Stimulated activated CD4-positive, alpha-beta T cell treated with anti-CD3 and anti-CD28 coated beads, Interleukin-15, amount 100 ng/mL, for 24 hours (primary cell): ENCODE measurements around the gene PHACTR3.

Source experiments
- DNase-seq: peaks from one replicate; pipeline ENCODE4 v3.0.0-alpha.2; 2020

Gene PHACTR3

GRCh38 chr20:59782986-59783640, 178.8 kb downstream of the PHACTR3 start:
- peak; percentile 61 for DNase-seq

GRCh38 chr20:59783641-59784010, 179.3 kb downstream of the PHACTR3 start:
- DNase-seq: no peak

DNA sequence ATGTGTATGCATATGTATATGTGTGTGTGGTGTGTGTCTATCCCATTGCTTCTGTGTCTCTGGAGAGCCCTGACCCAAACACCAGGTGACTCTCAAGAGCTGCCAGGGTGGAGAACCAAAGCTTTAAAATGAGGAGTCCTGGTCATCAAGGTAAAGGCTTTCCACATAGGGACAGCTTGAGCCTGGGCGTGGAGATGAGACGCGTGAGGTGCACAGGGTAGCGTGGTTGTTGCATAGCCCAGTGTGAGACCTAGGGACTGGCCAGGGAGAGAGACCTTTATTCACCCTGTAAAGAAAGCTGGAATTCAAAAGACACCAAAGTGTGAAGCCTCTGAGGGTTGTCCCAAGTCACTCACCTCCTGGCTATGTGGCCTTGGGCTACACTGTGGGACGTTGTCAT, 180.0 kb downstream of the PHACTR3 start:
- DNase-seq: no peak

DNA sequence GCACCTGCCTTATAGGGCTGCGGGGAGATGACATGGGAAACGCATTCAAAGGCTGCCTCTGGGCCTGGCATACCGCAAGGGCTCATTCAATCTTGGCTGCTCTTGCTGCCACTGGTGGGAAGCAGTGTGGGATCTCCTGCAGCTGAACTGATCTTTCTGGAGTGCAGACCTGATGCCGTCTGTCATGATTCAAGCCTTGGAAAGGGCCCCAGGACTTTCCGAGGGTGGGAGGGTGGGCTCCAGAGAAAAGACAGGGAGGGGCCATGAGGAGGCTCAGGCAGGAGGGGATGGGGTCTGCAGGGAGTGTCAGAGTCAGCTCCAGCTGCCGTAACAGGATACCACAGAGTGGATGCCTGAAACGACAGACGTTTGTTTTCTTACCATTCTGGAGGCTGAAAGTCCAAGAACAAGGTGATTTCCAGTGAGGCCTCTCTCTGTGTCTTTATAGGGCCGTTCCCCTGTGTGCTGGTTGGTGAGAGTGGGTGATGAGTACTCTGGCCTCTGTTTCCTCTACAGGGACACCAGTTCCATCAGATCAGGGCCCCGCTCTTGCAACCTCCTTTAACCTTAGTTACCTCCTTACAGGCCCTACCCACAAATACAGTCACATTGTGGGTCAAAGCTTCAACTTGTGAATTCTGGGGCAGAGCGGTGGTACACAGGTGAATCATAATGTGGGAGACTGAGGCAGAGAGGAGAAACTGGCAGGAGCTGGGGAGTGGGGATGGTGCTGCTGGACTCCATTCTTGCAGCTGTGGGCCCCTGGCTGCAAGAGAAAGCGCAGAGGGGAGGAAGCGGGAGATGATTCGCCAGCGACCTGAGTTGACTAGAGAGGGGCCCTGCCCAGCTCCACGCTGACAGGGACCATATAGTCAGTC, 180.7 kb downstream of the PHACTR3 start:
- DNase-seq: no peak

DNA sequence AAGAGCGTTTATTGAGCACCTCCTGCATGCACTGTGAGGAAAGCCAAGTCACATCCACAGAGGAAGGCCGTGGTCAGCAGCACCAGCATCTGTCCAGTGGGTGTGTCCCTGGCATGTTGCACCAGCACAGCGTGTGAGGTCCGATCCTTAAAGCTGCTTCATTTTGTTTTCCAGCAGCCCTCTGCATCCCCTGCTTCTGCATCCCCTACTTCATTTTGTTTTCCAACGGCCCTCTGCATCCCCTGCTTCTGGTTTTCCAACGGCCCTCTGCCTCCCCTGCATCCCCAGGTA, 181.3 kb downstream of the PHACTR3 start:
- DNase-seq: no peak

- no peak for DNase-seq
Measured at GRCh38 chr20:59785986-59786795, 181.9 kb downstream of the PHACTR3 start.

- no peak for DNase-seq
Measured at GRCh38 chr20:59786801-59787537, 182.6 kb downstream of the PHACTR3 start.

DNA sequence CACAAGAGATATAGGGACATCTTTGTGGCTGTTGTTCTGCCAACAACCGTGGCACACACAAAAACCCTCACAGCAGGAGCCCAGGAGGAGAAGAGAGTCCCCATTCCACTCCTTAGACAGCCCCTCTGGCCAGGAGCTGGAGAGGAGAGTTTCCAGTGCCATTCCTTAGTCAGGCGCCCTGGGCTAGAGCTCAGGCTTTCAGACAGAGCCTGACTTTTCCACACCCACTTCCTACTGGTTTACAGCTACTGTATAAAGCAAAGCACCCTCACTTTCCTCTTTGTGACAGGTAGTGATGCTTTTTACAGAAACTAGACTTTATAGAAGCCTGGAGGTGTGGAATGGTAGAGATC, 183.2 kb downstream of the PHACTR3 start:
- DNase-seq: no peak

DNA sequence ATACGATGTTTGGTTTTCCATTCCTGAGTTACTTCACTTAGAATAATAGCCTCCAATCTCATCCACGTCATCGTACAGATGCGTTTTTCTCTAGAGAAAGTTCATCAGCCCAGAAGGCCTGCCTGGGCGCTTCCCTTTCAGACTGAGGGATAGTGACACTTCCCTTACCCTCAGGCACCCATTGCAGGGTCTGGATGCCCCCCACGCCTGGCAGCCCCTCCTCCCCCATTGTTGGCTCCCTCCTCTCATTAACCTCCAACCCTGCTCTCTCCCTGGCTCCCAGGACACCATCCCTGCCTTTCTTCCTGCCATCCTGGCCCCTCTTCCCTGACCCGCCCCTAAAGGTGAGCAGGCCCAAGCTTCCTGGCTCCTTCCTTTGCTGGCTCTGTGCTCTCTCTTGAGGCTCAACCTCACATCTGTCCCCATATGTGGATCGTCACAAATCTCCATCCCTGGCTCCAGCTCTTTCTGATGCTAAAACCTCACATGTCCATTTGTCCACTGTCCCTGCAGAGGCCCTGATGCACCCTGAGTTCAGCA, 183.9 kb downstream of the PHACTR3 start:
- no peak for DNase-seq

- no peak for DNase-seq
Measured at GRCh38 chr20:59788811-59789397, 184.6 kb downstream of the PHACTR3 start.

DNA sequence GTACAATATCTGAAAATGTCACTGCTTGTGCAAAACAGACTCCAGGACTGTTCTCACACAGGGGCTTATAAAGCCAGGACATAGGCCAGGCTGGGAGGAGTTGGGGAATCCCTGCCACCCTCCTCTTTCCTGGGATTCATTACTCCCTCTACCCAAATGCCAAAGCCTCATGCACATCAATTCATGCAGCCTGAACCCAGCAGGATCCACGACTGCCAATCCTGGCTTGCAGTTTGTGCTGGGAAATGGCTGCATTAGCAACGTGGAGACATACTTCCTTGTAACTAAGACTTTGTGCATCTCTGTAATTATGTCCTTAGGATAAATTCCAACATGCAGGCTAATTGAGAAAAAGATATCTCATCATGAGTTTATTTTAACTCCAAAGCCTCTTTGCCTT, 185.3 kb downstream of the PHACTR3 start:
- no peak for DNase-seq

DNA sequence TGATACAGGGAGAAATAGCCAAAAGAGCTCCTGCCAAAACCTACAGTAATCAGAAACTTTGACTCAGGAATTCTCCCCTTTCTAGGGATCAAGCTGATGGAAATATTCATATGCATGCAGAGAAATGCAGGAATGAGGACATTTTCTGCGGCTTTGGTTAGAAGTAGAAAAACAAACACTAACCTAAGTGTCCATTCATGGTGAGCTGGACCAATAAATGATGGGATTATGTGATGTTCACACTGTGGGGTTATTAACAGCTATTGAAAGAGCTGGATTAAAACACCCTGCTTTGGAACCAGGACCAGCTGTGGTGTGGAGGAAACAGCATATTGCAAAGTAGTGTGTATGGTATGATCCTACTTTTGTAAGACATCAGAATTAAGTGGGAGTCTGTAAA, 186.0 kb downstream of the PHACTR3 start:
- no peak for DNase-seq

DNA sequence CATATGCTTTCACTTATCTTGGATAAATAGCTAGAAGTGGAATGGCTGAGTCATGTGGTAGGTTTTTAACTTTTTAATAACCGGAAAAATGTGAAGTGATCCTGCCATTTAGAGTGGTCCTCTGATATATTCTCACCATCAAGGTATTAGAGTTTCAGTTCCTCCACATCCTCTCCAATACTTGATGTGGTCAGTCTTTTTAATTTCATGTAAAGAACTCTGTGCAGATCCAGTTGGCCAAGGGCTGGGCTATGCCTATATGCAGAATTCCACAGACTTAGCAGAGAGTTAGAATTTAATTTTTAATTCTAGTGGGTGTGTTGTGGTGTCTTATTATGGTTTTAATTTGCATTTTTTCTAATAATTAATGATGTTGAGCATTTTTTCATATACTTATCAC, 188.0 kb downstream of the PHACTR3 start:
- DNase-seq: no peak

- DNase-seq: no peak
Measured at GRCh38 chr20:59794555-59794954, 190.2 kb downstream of the PHACTR3 start.

DNA sequence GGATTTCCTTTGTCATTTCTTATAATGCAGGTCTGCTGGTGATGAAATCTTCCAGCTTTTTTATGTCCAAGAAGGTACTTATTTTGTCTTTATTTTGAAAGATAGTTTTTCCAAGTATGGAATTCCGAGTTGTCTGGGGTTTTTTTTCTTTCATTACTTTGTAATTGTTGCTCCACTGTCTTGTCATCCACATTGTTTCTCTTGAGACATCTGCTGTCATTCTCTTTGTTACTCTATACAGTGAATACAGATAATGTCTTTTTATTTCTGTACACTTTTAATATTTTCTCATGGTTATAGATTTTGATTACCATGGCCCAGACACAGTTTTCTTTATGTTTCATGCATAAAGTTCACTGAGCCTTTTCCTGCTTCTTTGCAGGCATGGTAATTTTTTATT, 196.0 kb downstream of the PHACTR3 start:
- DNase-seq: no peak

- no peak for DNase-seq
Measured at GRCh38 chr20:59802018-59802417, 197.7 kb downstream of the PHACTR3 start.

DNA sequence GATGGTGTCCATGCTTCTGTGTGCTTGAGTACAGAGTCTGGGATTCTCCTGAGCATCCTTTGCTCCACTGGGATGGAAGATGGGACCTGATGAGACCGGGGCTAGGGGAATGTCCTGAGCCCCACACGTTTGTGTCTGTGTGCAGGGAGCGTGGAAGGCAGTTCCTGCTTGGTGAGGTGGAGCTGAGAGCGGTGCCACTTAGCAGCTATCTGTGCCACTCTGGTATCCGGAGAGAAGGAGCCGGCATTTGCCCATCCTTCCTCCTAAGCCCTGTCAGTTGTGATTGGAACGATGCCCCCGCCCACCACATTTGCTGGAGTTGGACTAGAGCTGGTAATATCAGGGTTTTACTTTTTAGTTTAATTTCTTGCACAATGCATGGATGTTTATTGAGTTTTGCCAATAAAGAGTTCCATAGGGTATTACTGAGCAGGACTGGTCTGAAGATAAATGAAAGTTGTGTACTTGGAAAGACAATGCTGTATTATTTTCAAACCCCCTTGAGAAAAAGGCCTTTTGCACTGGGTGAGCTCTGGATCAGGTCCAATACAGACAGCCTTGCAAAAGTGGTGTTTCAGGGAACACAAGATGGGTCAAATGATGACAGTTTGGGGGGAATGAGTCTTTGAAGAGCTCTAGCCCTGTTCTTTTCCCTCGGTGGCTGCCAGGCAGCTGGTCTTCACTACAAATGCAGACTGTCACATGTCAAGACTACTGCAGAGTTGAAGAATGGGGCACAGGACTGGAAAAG, 198.3 kb downstream of the PHACTR3 start:
- DNase-seq: no peak

GRCh38 chr20:59804347-59804746, 200.0 kb downstream of the PHACTR3 start:
- DNase-seq: no peak

DNA sequence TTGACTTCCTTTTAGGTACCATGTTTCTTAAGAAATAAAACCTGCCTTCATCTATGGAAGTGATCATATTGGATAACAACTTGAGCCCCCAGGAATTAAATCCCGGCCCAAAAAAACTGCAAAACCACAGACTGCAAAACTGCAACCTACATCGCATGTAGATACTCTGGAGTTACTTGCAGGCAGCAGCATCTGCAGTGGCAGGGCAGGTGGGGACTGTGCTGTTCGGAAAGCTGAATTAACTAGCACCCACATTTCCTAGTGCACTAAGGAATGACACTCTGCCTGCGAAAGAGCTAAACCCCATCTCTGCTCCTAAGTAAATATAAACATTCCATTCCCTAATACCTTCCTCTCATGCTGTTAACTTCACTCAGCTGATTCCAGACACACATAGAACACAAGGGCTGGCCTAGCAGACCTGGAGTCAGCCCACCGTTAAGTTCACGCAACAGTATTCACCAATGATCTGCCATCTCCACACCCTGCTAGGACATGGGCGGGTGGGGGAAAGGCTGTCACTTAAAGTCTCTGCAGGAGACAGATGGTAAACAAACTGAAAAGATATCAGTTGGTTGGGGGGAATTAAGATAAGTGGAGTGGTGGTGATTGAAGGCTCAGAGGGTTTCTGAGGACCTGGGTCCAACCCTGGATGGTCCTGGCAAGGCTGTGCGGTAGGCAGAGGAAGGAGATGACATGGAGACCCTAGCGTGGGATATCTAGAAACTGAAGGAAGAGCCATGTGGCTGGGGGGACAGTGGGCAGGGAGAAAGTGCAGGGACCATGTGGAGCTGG, 200.7 kb downstream of the PHACTR3 start:
- no peak for DNase-seq

GRCh38 chr20:59805786-59806577, 201.6 kb downstream of the PHACTR3 start:
- DNase-seq: no peak
